ENCODE measurements around the gene SCN9A.

Gene SCN9A

DNA sequence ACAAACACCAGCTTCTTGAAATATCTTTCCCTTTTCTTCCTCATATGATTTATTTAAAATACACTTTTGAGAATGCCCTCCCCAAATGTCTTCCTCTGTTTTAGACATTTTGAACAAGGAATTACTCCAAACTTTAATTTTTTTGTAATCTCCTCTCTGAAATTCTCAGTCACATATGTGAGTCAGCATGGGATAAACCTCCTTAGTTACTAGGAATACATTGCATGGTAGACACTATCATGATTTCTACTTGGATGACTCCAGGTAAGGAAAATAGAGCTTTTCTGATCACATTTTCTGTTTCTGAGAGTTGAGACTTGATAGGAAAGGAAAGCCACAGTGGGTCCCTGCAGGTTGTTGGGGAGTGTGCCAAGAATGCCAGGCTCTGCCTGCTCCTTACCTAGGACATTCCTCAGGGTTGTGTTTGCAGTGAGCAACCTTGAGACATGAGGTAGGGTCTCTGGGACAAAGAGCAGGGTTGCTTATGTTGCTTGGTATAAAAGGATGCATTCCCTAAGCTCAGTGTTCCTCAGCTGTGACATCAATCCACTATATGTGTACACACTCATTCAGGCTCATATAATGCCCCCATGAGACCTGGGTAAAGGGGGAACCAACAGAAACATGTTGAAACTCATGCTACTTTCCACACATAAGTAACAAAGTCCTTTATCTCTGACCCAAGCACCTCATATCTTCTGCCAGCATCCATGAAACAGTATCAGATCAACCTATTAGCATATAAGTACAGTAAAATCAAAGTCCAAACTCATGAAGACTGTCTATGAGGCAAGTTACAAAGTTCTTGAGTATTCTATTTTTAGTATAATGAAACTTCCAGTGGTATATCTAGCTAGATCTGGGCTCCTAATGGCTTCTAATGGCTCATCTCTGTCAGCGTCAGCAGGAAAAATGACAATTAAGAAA lies 135.1 kb downstream of the SCN9A start:
- Histone ChIP-seq H3K4me3 (ENCODE audit: low read length) (no peak overlapping the region), H3K9me3 (ENCODE audit: insufficient read depth, low read depth, low read length) (no peaks in the 10 kb centered on the region), H3K4me1 (ENCODE audit: insufficient read depth, low read length) (no peaks in the 10 kb centered on the region), H3K27me3 (ENCODE audit: insufficient read depth, low read length) (no peaks in the 10 kb centered on the region), H3K36me3 (ENCODE audit: insufficient read depth, low read length) (no peaks in the 10 kb centered on the region), H3K9ac (ENCODE audit: low read depth, low read length) (no peak overlapping the region), H3K27ac (ENCODE audit: low read depth, low read length) (no peak overlapping the region)
- WGBS = 100% methylated on average over 1 of the region's 1 CpG

DNA sequence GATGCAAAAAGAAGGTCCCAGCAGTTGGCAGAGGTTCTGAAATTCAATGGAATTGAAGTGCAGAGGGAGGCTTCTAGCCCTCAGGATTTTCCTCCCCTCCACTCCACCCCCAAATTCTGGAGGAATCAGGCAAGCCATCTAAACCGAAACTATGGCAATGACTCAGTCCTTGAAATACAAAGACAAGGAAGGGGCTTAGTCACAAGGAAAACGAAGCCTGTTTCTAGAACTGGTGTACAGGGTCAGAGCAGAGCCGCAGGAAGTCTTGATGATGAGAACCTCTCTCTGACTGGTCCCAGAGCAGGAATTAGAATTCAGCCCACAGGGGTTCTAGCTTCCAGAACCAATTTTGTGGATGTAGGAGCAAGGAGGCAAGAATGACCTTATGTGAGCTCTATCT lies 136.2 kb downstream of the SCN9A start:
- H3K9ac ChIP-seq (ENCODE audit: low read depth, low read length) = no peak overlapping the region
- H3K27ac ChIP-seq (ENCODE audit: low read depth, low read length) = no peak overlapping the region
- no peak overlapping the region for H3K4me3 ChIP-seq (ENCODE audit: low read length)
- H3K27me3 ChIP-seq (ENCODE audit: insufficient read depth, low read length) = no peaks in the 10 kb centered on the region
- WGBS = 64% methylated on average over 3 of the region's 3 CpGs
- no peaks in the 10 kb centered on the region for H3K4me1 ChIP-seq (ENCODE audit: insufficient read depth, low read length)
- no peaks in the 10 kb centered on the region for H3K9me3 ChIP-seq (ENCODE audit: insufficient read depth, low read depth, low read length)
- no peaks in the 10 kb centered on the region for H3K36me3 ChIP-seq (ENCODE audit: insufficient read depth, low read length)

DNA sequence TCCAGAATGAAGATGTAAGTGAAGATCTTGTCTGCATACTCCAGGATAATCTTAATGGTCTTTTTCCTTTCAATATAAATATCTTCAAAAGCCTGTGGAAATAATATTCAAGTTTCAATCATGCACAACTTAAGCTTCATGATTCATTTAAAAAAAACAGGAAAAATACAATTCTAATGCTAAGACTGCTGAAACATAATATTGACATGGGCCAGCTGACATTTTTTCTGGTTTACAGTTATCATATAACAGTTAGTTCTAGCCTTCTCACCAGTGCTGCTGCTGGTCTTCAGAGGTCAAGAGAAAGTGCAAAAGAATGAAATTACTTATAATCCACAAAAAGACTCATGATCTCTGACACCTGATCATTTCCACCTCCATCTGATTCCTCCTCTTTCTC lies 137.6 kb downstream of the SCN9A start:
- H3K9me3 ChIP-seq (ENCODE audit: insufficient read depth, low read depth, low read length) = no peaks in the 10 kb centered on the region
- no peak overlapping the region for H3K27ac ChIP-seq (ENCODE audit: low read depth, low read length)
- no peak overlapping the region for H3K4me3 ChIP-seq (ENCODE audit: low read length)
- no peaks in the 10 kb centered on the region for H3K4me1 ChIP-seq (ENCODE audit: insufficient read depth, low read length)
- H3K36me3 ChIP-seq (ENCODE audit: insufficient read depth, low read length) = no peaks in the 10 kb centered on the region
- no peaks in the 10 kb centered on the region for H3K27me3 ChIP-seq (ENCODE audit: insufficient read depth, low read length)
- H3K9ac ChIP-seq (ENCODE audit: low read depth, low read length) = no peak overlapping the region

DNA sequence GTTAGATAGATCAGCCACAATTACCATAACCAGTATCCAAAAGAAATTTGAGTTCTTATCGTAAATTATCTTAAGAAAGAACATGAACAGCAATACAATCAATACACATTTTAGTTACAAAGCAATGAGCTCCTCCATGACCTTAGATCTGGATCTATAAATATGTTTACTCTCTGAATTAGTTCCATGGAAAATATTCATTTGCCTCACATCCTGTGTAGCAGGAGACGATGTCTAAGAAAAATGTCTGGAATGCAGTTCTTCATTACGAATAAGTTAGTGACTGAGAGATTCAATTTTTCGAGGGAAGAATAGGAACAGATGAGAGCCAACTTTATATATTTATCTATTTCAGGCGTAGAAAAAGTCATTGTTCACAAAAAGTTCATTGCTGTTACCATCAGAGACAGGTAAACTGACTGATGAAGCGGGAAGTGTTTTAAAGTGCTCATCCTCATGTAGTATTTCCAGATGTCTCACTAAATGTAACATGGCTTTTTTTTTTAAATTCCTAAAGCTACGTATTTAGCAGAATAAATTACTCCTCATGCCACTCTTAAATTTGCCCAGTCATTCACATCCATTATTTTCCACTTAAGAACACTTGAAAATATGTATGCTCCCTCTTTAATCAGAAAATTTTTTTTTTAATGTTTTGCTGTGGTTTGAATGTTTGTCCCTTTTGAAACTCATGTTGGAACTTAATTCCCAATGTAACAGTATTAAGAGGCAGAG lies 141.5 kb downstream of the SCN9A start:
- H3K9ac ChIP-seq (ENCODE audit: low read depth, low read length) = no peak overlapping the region
- no peaks in the 10 kb centered on the region for H3K27me3 ChIP-seq (ENCODE audit: insufficient read depth, low read length)
- no peaks in the 10 kb centered on the region for H3K36me3 ChIP-seq (ENCODE audit: insufficient read depth, low read length)
- no peak overlapping the region for H3K27ac ChIP-seq (ENCODE audit: low read depth, low read length)
- no peaks in the 10 kb centered on the region for H3K9me3 ChIP-seq (ENCODE audit: insufficient read depth, low read depth, low read length)
- H3K4me3 ChIP-seq (ENCODE audit: low read length) = no peak overlapping the region
- WGBS = 89% methylated on average over 7 of the region's 7 CpGs
- H3K4me1 ChIP-seq (ENCODE audit: insufficient read depth, low read length) = no peaks in the 10 kb centered on the region

DNA sequence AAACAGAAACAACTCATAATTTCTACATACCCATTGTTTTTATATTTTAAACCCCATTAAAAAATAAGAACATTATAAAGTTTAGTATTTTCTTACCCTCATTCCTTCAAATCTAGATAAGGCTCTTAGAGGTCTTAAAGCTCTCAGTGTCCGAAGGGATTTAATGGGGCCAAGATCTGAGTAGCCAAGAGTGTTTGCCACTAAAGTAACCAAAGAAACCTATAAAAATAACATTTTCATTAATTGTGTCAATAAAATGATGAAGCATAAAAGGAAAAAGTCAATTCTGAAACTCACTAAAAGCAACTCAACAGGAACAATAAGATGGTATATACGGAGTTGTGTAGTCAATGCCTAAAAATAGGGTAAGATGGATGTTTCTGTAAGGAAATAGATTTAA lies 142.5 kb downstream of the SCN9A start:
- Histone ChIP-seq H3K4me3 (ENCODE audit: low read length) (no peak overlapping the region), H3K36me3 (ENCODE audit: insufficient read depth, low read length) (no peaks in the 10 kb centered on the region), H3K9ac (ENCODE audit: low read depth, low read length) (no peak overlapping the region), H3K27me3 (ENCODE audit: insufficient read depth, low read length) (no peaks in the 10 kb centered on the region), H3K4me1 (ENCODE audit: insufficient read depth, low read length) (no peaks in the 10 kb centered on the region), H3K9me3 (ENCODE audit: insufficient read depth, low read depth, low read length) (no peaks in the 10 kb centered on the region), H3K27ac (ENCODE audit: low read depth, low read length) (no peak overlapping the region)
- WGBS = 97% methylated on average over 2 of the region's 2 CpGs

DNA sequence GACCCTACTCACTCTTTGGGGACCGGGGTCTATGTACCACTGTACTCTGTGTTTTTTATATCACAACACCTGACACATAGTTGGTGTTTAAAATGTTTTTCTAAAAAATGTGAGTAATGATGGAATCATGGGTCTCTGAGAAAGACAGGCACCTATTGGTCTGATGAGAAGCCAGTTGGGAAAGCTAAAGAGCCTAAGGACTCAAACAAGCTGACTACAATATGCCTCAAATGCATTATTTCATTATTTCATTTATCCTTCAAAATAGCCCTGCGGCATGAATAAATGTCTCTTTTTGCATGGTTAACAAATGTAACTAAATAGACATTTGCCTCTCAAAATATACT lies 145.0 kb downstream of the SCN9A start:
- Histone ChIP-seq H3K4me1 (ENCODE audit: insufficient read depth, low read length) (no peaks in the 10 kb centered on the region), H3K9me3 (ENCODE audit: insufficient read depth, low read depth, low read length) (no peaks in the 10 kb centered on the region), H3K4me3 (ENCODE audit: low read length) (no peak overlapping the region), H3K27me3 (ENCODE audit: insufficient read depth, low read length) (no peaks in the 10 kb centered on the region), H3K36me3 (ENCODE audit: insufficient read depth, low read length) (no peaks in the 10 kb centered on the region), H3K9ac (ENCODE audit: low read depth, low read length) (no peak overlapping the region), H3K27ac (ENCODE audit: low read depth, low read length) (no peak overlapping the region)
- WGBS = 91% methylated on average over 1 of the region's 2 CpGs

DNA sequence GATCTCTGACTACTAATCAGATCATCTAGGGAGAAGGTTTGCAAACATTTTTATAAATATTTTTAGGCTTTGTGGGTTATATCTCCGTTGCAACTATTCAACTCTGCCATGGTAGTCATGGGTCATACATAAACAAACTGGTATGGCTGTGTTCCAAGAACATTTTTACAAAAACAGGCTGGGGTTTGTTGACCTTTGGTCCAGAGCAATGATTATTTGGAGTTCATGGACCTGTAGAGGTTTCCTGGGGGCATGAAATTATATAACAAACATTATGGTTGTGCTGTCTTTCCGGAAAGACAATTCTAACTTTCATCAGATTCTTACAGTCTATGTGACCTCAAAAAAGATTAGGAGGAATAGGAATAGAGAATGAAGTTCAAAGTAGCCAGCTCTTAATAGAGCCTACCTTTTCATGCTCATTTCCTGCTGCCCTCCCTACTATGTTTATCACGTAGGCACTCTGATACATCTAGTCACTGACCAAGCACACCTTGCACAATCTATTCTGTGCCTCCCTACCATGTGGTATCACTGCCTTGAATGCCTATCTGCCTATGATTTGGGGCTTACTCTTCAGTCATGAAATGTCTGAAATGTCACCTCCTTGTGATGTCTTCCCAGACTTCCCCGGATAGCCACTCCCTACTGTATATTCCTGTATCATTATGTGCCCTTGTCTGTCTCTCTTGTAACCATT lies 145.6 kb downstream of the SCN9A start:
- no peak overlapping the region for H3K4me3 ChIP-seq (ENCODE audit: low read length)
- H3K9me3 ChIP-seq (ENCODE audit: insufficient read depth, low read depth, low read length) = no peaks in the 10 kb centered on the region
- H3K27ac ChIP-seq (ENCODE audit: low read depth, low read length) = no peak overlapping the region
- H3K36me3 ChIP-seq (ENCODE audit: insufficient read depth, low read length) = no peaks in the 10 kb centered on the region
- 90% methylated on average over 3 of the region's 4 CpGs for WGBS
- H3K9ac ChIP-seq (ENCODE audit: low read depth, low read length) = no peak overlapping the region
- no peaks in the 10 kb centered on the region for H3K27me3 ChIP-seq (ENCODE audit: insufficient read depth, low read length)
- H3K4me1 ChIP-seq (ENCODE audit: insufficient read depth, low read length) = no peaks in the 10 kb centered on the region

DNA sequence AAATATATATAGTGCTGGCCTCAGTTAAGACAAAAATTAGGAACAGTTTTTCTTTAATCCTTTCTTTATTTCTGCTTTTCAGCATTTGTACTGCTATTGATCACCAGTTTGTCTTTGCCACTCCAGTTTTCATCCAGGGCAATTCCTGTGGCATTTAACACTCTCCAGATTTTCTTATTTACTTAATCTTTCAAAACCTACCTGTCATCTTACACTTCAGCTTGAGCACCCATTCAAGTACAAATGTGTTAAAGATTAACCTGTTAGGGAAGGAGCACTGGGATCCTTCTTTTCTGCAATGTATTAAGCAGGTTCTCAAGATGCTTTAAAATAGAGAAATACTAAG lies 146.1 kb downstream of the SCN9A start:
- no peak overlapping the region for H3K9ac ChIP-seq (ENCODE audit: low read depth, low read length)
- H3K27me3 ChIP-seq (ENCODE audit: insufficient read depth, low read length) = no peaks in the 10 kb centered on the region
- H3K4me1 ChIP-seq (ENCODE audit: insufficient read depth, low read length) = no peaks in the 10 kb centered on the region
- H3K9me3 ChIP-seq (ENCODE audit: insufficient read depth, low read depth, low read length) = no peaks in the 10 kb centered on the region
- H3K4me3 ChIP-seq (ENCODE audit: low read length) = no peak overlapping the region
- no peaks in the 10 kb centered on the region for H3K36me3 ChIP-seq (ENCODE audit: insufficient read depth, low read length)
- H3K27ac ChIP-seq (ENCODE audit: low read depth, low read length) = no peak overlapping the region

DNA sequence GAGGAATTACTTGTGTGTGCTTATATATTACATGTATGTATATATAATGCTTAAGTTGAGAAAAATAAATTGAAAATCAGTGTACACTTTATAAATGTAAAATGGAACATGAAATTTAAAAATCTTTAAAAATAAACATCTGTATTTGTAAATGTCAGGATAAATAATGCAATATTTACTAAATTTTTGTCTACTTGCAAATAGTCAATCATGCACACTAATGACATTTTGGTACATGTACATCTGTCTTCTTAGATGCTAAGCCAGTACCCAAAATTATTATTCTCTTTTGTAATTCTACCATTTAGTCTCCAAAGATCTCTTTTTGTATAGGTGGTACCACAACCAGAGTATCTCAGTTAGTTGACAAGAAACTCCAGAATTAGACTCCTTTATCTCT lies 151.5 kb downstream of the SCN9A start:
- H3K27me3 ChIP-seq (ENCODE audit: insufficient read depth, low read length) = no peaks in the 10 kb centered on the region
- no peak overlapping the region for H3K4me3 ChIP-seq (ENCODE audit: low read length)
- H3K27ac ChIP-seq (ENCODE audit: low read depth, low read length) = no peak overlapping the region
- H3K9me3 ChIP-seq (ENCODE audit: insufficient read depth, low read depth, low read length) = no peaks in the 10 kb centered on the region
- H3K4me1 ChIP-seq (ENCODE audit: insufficient read depth, low read length) = no peaks in the 10 kb centered on the region
- no peak overlapping the region for H3K9ac ChIP-seq (ENCODE audit: low read depth, low read length)
- H3K36me3 ChIP-seq (ENCODE audit: insufficient read depth, low read length) = no peaks in the 10 kb centered on the region

DNA sequence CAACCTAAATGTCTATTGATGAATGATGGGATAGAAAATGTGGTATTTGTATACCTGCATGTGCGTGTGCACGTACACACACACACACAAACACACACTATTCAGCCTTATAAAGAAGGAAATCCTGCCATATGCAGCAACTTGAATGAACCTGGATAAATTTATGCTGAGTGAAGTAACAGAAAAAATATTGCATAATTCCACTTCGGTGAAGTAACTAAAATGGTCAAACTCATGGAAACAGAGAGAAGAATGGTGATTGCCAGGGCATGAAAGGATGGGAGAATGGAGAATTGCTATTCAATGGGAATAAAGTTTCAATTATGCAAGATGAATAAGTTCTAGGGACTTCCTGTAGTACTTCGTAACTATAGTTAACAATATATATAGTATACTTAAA lies 152.4 kb downstream of the SCN9A start:
- 95% methylated on average over 1 of the region's 4 CpGs for WGBS
- H3K9me3 ChIP-seq (ENCODE audit: insufficient read depth, low read depth, low read length) = no peaks in the 10 kb centered on the region
- no peak overlapping the region for H3K9ac ChIP-seq (ENCODE audit: low read depth, low read length)
- no peaks in the 10 kb centered on the region for H3K4me1 ChIP-seq (ENCODE audit: insufficient read depth, low read length)
- no peak overlapping the region for H3K4me3 ChIP-seq (ENCODE audit: low read length)
- H3K36me3 ChIP-seq (ENCODE audit: insufficient read depth, low read length) = no peaks in the 10 kb centered on the region
- H3K27me3 ChIP-seq (ENCODE audit: insufficient read depth, low read length) = no peaks in the 10 kb centered on the region
- H3K27ac ChIP-seq (ENCODE audit: low read depth, low read length) = no peak overlapping the region

DNA sequence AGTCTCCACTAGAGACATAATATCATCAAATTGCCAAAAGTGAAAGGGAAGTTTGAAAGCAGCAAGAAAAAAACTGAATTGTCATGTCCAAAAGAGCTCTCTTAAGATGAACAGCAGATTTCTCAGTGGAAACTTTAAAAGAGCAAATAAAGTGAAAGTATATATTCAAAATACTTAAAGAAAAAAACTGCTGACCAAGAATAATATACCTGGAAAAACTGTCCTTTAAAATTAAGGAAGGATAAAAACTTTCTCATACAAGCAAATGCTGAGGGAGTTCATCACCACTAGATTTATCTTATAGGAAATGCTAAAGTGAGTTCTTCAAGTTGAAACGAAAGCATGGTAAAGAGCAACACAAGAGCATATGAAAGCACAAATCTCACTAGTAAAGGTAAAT lies 164.7 kb downstream of the SCN9A start:
- H3K4me3 ChIP-seq (ENCODE audit: low read length) = no peak overlapping the region
- no peaks in the 10 kb centered on the region for H3K4me1 ChIP-seq (ENCODE audit: insufficient read depth, low read length)
- H3K27me3 ChIP-seq (ENCODE audit: insufficient read depth, low read length) = no peaks in the 10 kb centered on the region
- no CpG with 5 or more reads among the region's 1 CpG for WGBS
- H3K9me3 ChIP-seq (ENCODE audit: insufficient read depth, low read depth, low read length) = peaks cover 3% of the 10 kb centered on the region; the same call in 1 of the 2 replicates
- no peak overlapping the region for H3K9ac ChIP-seq (ENCODE audit: low read depth, low read length)
- H3K27ac ChIP-seq (ENCODE audit: low read depth, low read length) = no peak overlapping the region
- no peaks in the 10 kb centered on the region for H3K36me3 ChIP-seq (ENCODE audit: insufficient read depth, low read length)
